ENCODE data around the gene ETS1.

DNA sequence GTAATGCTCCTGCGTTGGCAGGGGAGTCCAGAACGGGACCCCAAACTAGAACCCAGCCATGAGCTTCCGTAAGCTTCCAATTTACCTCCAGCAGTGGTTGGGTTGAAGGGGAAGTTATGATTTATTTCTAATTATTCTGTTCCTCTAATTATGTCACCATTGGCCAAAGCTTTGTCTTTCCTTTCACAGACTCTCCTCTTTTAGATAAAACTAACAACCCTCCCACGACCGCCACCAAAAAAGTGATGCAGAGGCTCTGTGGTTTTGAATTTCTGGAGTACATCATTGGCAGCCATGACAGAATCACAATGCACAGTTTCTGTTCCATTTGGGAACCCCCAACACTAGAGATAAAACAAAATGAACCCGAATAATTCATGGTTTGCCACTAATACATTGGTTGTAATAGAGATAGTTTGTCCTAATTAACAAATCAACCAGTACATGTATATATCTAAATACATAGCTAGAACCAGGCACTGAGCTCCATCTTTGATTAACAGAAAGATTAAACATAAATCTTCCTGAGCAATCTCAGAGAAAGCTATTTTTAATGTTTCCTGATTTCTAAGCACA is 64.3 kb downstream of the ETS1 start:
- TF ChIP-seq, protein P1, sequence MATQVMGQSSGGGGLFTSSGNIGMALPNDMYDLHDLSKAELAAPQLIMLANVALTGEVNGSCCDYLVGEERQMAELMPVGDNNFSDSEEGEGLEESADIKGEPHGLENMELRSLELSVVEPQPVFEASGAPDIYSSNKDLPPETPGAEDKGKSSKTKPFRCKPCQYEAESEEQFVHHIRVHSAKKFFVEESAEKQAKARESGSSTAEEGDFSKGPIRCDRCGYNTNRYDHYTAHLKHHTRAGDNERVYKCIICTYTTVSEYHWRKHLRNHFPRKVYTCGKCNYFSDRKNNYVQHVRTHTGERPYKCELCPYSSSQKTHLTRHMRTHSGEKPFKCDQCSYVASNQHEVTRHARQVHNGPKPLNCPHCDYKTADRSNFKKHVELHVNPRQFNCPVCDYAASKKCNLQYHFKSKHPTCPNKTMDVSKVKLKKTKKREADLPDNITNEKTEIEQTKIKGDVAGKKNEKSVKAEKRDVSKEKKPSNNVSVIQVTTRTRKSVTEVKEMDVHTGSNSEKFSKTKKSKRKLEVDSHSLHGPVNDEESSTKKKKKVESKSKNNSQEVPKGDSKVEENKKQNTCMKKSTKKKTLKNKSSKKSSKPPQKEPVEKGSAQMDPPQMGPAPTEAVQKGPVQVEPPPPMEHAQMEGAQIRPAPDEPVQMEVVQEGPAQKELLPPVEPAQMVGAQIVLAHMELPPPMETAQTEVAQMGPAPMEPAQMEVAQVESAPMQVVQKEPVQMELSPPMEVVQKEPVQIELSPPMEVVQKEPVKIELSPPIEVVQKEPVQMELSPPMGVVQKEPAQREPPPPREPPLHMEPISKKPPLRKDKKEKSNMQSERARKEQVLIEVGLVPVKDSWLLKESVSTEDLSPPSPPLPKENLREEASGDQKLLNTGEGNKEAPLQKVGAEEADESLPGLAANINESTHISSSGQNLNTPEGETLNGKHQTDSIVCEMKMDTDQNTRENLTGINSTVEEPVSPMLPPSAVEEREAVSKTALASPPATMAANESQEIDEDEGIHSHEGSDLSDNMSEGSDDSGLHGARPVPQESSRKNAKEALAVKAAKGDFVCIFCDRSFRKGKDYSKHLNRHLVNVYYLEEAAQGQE (IDR thresholded peaks at IDR 0.05; ENCODE audit: unreplicated experiment) = no peak
- TF ChIP-seq, protein P2, sequence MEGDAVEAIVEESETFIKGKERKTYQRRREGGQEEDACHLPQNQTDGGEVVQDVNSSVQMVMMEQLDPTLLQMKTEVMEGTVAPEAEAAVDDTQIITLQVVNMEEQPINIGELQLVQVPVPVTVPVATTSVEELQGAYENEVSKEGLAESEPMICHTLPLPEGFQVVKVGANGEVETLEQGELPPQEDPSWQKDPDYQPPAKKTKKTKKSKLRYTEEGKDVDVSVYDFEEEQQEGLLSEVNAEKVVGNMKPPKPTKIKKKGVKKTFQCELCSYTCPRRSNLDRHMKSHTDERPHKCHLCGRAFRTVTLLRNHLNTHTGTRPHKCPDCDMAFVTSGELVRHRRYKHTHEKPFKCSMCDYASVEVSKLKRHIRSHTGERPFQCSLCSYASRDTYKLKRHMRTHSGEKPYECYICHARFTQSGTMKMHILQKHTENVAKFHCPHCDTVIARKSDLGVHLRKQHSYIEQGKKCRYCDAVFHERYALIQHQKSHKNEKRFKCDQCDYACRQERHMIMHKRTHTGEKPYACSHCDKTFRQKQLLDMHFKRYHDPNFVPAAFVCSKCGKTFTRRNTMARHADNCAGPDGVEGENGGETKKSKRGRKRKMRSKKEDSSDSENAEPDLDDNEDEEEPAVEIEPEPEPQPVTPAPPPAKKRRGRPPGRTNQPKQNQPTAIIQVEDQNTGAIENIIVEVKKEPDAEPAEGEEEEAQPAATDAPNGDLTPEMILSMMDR (conservative IDR thresholded peaks at IDR 0.05; ENCODE audit: low read depth in 2 of 2) = no peak
- TF ChIP-seq POLR2AphosphoS5 (IDR thresholded peaks at IDR 0.05; ENCODE audit: low read depth) (no peak), EZH2 (IDR thresholded peaks at IDR 0.05; ENCODE audit: low read depth, unreplicated experiment) (no peak), EZH2phosphoT487 (IDR thresholded peaks at IDR 0.05; ENCODE audit: unreplicated experiment) (no peak), CREB1 (CRISPR knock-in tag; IDR thresholded peaks at IDR 0.05; ENCODE audit: low read depth) (no peak), ZNF331 (CRISPR knock-in tag; IDR thresholded peaks at IDR 0.05; ENCODE audit: low read depth) (no peak), ZNF114 (CRISPR knock-in tag; IDR thresholded peaks at IDR 0.05) (no peak), NANOG (IDR thresholded peaks at IDR 0.05; ENCODE audit: borderline replicate concordance) (no peak)
- TF ChIP-seq, protein P3, sequence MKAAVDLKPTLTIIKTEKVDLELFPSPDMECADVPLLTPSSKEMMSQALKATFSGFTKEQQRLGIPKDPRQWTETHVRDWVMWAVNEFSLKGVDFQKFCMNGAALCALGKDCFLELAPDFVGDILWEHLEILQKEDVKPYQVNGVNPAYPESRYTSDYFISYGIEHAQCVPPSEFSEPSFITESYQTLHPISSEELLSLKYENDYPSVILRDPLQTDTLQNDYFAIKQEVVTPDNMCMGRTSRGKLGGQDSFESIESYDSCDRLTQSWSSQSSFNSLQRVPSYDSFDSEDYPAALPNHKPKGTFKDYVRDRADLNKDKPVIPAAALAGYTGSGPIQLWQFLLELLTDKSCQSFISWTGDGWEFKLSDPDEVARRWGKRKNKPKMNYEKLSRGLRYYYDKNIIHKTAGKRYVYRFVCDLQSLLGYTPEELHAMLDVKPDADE (IDR thresholded peaks at IDR 0.05) = no peak
- TF ChIP-seq, protein P4, sequence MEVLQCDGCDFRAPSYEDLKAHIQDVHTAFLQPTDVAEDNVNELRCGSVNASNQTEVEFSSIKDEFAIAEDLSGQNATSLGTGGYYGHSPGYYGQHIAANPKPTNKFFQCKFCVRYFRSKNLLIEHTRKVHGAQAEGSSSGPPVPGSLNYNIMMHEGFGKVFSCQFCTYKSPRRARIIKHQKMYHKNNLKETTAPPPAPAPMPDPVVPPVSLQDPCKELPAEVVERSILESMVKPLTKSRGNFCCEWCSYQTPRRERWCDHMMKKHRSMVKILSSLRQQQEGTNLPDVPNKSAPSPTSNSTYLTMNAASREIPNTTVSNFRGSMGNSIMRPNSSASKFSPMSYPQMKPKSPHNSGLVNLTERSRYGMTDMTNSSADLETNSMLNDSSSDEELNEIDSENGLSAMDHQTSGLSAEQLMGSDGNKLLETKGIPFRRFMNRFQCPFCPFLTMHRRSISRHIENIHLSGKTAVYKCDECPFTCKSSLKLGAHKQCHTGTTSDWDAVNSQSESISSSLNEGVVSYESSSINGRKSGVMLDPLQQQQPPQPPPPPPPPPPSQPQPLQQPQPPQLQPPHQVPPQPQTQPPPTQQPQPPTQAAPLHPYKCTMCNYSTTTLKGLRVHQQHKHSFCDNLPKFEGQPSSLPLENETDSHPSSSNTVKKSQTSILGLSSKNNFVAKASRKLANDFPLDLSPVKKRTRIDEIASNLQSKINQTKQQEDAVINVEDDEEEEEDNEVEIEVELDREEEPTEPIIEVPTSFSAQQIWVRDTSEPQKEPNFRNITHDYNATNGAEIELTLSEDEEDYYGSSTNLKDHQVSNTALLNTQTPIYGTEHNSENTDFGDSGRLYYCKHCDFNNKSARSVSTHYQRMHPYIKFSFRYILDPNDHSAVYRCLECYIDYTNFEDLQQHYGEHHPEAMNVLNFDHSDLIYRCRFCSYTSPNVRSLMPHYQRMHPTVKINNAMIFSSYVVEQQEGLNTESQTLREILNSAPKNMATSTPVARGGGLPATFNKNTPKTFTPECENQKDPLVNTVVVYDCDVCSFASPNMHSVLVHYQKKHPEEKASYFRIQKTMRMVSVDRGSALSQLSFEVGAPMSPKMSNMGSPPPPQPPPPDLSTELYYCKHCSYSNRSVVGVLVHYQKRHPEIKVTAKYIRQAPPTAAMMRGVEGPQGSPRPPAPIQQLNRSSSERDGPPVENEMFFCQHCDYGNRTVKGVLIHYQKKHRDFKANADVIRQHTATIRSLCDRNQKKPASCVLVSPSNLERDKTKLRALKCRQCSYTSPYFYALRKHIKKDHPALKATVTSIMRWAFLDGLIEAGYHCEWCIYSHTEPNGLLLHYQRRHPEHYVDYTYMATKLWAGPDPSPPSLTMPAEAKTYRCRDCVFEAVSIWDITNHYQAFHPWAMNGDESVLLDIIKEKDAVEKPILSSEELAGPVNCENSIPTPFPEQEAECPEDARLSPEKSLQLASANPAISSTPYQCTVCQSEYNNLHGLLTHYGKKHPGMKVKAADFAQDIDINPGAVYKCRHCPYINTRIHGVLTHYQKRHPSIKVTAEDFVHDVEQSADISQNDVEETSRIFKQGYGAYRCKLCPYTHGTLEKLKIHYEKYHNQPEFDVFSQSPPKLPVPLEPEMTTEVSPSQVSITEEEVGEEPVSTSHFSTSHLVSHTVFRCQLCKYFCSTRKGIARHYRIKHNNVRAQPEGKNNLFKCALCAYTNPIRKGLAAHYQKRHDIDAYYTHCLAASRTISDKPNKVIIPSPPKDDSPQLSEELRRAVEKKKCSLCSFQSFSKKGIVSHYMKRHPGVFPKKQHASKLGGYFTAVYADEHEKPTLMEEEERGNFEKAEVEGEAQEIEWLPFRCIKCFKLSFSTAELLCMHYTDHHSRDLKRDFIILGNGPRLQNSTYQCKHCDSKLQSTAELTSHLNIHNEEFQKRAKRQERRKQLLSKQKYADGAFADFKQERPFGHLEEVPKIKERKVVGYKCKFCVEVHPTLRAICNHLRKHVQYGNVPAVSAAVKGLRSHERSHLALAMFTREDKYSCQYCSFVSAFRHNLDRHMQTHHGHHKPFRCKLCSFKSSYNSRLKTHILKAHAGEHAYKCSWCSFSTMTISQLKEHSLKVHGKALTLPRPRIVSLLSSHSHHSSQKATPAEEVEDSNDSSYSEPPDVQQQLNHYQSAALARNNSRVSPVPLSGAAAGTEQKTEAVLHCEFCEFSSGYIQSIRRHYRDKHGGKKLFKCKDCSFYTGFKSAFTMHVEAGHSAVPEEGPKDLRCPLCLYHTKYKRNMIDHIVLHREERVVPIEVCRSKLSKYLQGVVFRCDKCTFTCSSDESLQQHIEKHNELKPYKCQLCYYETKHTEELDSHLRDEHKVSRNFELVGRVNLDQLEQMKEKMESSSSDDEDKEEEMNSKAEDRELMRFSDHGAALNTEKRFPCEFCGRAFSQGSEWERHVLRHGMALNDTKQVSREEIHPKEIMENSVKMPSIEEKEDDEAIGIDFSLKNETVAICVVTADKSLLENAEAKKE (CRISPR knock-in tag; IDR thresholded peaks at IDR 0.05) = no peak
